Astrocyte (in vitro differentiated cells and primary cell): ENCODE measurements around the gene TXNL4A.

Experiments used
- EZH2 ChIP-seq: IDR thresholded peaks from 2 replicates; pipeline ENCODE4 v1.6.1; 2012; ENCODE audit warnings: mild to moderate bottlenecking, low read length, inconsistent platforms; ENCODE audit not compliant: insufficient read depth
- TF ChIP-seq, protein P1 (sequence below): IDR thresholded peaks from 2 replicates; pipeline ENCODE4 v1.5.1; 2011; ENCODE audit warnings: low read depth, mild to moderate bottlenecking, inconsistent platforms, low read length, moderate library complexity; ENCODE audit not compliant: insufficient read depth

- TF ChIP-seq, protein P1, sequence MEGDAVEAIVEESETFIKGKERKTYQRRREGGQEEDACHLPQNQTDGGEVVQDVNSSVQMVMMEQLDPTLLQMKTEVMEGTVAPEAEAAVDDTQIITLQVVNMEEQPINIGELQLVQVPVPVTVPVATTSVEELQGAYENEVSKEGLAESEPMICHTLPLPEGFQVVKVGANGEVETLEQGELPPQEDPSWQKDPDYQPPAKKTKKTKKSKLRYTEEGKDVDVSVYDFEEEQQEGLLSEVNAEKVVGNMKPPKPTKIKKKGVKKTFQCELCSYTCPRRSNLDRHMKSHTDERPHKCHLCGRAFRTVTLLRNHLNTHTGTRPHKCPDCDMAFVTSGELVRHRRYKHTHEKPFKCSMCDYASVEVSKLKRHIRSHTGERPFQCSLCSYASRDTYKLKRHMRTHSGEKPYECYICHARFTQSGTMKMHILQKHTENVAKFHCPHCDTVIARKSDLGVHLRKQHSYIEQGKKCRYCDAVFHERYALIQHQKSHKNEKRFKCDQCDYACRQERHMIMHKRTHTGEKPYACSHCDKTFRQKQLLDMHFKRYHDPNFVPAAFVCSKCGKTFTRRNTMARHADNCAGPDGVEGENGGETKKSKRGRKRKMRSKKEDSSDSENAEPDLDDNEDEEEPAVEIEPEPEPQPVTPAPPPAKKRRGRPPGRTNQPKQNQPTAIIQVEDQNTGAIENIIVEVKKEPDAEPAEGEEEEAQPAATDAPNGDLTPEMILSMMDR = no peak
- TF ChIP-seq EZH2 = no peak
Observed at GRCh38 chr18:79943608-79944125, 44.7 kb downstream of the TXNL4A start.
